Choroid plexus epithelial cell (primary cell): ENCODE results near the gene PDIA4.
A peak's percentile ranks its signal among the peaks of the same experiment; 100 is the strongest.
"Not testable (repeated sequence)": the region's sequence is repeated elsewhere in the genome, so short reads cannot be mapped to it uniquely, and the experiment has no call there.

ENCODE experiments used
- DNase-seq: peaks from one replicate; pipeline ENCODE4 v3.0.0-alpha.2; 2010; ENCODE audit warnings: low read depth
- H3K4me3 ChIP-seq: 2 replicates; pipeline ENCODE4 v1.5.1; 2011; ENCODE audit warnings: low read depth, mild to moderate bottlenecking, control low read depth, low read length, moderate library complexity
- CTCF ChIP-seq: conservative IDR thresholded peaks from 2 replicates; pipeline ENCODE4 v1.5.1; 2011; ENCODE audit warnings: low read depth, mild to moderate bottlenecking, control low read depth, inconsistent platforms, low read length, moderate library complexity

The PDIA4 gene

GRCh38 chr7:149031353-149031910 lies 3.1 kb upstream of the PDIA4 start:
- TF ChIP-seq CTCF: no peak
- no peak for DNase-seq
- H3K4me3 ChIP-seq: no peak overlapping the region

- not testable (repeated sequence) for H3K4me3 ChIP-seq, DNase-seq
These were observed 2.1 kb upstream of the PDIA4 start for GRCh38 chr7:149030439-149030838.

- peak overlapping the region; percentile 77 for H3K4me3 ChIP-seq
- peak; percentile 29 for DNase-seq
- no peak for TF ChIP-seq CTCF
These were observed 527 bp downstream of the PDIA4 start for GRCh38 chr7:149027611-149028345.

- no peak for TF ChIP-seq CTCF
- no peak for DNase-seq
These were observed 1.2 kb downstream of the PDIA4 start for GRCh38 chr7:149027055-149027454.

GRCh38 chr7:149023662-149024061 lies 4.6 kb downstream of the PDIA4 start:
- no peak overlapping the region for H3K4me3 ChIP-seq
- DNase-seq: no peak
- TF ChIP-seq CTCF: no peak

More at GRCh38 chr7:149027055-149027454, 1.2 kb downstream of the PDIA4 start:
- peak overlapping the region; percentile 77 for H3K4me3 ChIP-seq

- DNase-seq: no peak
These were observed 5.4 kb downstream of the PDIA4 start for GRCh38 chr7:149022756-149023360.

GRCh38 chr7:149021725-149022062 lies 6.6 kb downstream of the PDIA4 start:
- no peak for TF ChIP-seq CTCF
- DNase-seq: no peak
- H3K4me3 ChIP-seq: no peak overlapping the region

More at GRCh38 chr7:149022756-149023360, 5.4 kb downstream of the PDIA4 start:
- no peak overlapping the region for H3K4me3 ChIP-seq
- TF ChIP-seq CTCF: no peak
